Measurements from ENCODE around the gene ARCN1.

The ARCN1 gene

GRCh38 chr11:118621784-118622375 lies 49.7 kb downstream of the ARCN1 start:
- no peak for DNase-seq

DNA sequence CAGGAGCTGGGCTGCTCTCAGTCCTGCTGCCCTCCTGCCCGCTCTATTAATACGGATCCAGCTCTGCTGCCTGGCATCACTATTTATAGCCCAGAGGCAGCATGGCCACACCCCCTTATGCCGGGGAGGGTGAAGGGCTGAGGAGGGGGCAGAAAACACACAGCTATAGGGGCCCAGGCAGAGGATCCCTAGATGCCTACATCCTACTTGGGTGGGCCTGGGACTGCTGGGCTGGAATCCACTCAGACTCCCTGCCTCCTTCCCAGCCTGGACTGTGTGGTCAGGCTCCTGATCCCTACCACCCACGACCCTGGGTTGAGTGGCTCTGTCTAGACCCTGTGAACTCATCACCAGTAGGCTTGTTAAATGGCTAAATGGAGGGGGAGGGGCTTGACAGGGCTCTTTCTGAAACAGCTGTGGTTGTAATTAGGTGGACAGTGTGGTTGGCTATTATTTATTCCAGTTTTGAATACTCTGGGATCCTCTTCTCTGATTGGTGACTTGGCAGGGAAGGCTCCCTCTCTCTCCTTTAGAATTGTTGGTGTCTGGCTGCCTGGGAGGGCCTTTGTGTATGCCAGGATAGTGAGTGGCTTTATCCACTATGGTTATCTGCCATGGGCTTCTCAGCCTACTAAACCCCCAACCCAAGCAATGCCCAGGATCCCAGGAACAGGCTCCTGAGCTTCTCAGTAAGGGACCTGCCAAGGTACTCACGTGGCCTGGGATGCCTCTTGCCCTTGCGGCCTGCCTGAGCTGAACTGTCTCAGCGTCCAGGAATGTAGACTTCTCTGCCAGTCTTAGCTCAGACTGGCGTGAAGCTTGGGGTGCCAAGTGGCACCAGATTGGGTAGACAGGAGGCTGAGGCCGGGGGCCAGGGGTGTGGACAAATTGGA lies 50.4 kb downstream of the ARCN1 start:
- peak in 1 of 2 donors; percentile 42 for DNase-seq

DNA sequence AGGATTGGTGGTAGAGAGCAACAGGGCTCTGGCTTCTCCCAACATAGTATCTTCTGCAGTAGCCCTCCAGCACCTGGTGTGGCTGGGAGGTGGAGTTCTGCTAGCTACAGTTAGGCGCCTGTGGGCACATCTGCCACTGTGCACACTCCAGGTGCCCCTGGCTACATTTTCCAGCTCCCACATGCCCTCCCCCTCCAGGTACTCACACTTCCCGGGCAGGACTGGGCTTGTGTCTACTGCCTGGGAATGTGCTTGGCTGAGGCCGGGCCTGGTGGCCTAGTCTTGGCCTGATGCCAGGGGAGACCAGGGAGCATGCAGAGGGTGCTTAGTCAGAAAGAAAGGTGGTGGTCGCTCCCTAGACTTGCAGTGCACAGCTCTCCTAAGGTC lies 51.1 kb downstream of the ARCN1 start:
- no peak for DNase-seq

DNA sequence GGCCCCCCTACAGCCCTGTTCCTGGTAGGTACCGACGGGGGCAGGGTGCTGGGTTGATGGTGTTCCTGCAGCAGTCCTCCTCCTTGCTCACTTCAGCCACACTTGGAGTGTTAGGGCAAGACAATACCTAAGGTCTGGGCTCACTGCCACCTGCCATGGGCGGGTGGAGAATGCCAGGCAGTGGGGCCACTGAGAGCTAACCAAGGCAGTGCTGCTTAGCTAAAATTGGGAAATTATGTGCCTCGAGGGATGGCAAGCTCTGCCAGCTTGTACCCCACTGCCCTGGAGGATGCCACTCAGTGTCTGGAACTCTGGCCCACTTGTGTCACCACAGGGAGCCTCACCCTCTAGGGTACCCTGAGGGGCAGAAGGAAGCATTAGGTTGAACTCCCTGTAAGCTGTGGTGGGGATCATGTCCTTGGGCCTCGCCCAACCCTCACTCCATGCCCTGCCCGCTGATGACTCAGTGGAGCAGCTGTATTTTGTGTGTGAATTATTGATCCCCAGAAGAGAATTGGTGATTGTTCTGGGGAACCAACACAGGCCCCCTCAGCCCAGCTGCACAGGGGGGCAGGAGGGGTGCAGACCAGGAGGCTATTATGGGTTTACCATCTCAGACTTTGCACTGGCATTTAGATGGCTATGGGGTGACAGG lies 53.0 kb downstream of the ARCN1 start:
- DNase-seq = no peak

GRCh38 chr11:118625976-118626375 lies 53.8 kb downstream of the ARCN1 start:
- no peak for DNase-seq

DNA sequence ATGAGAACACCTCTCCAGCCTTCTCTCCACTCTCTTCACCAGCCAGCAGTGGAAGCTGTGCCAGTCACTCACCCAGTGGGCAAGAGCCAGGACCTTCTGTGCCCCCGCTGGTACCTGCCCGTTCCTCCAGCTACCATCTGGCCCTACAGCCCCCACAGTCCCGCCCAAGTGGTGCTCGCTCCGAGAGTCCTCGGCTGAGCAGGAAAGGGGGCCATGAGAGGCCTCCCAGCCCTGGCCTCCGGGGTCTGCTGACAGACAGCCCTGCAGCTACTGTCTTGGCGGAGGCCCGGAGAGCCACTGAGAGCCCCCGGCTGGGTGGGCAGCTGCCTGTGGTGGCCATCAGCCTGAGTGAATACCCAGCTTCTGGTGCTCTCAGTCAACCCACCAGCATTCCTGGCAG lies 55.4 kb downstream of the ARCN1 start:
- DNase-seq = no peak

- no peak for DNase-seq
These were observed 55.8 kb downstream of the ARCN1 start for GRCh38 chr11:118628031-118628430.

DNA sequence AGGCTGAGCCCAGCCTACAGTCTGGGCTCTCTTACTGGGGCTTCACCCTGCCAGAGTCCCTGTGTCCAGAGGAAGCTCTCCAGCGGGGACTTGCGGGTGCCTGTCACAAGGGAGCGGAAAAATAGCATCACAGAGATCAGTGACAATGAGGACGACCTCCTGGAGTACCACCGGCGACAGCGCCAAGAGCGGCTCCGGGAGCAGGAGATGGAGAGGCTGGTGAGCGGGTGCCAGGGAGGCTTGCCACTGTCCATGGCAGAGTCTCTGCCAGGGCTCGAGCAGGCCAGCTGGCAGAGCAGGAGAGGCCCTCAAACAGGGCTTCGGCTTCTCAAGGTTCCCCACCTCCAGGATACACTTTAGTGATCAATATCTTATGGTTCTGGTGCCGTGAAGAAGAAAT lies 56.2 kb downstream of the ARCN1 start:
- no peak for DNase-seq

DNA sequence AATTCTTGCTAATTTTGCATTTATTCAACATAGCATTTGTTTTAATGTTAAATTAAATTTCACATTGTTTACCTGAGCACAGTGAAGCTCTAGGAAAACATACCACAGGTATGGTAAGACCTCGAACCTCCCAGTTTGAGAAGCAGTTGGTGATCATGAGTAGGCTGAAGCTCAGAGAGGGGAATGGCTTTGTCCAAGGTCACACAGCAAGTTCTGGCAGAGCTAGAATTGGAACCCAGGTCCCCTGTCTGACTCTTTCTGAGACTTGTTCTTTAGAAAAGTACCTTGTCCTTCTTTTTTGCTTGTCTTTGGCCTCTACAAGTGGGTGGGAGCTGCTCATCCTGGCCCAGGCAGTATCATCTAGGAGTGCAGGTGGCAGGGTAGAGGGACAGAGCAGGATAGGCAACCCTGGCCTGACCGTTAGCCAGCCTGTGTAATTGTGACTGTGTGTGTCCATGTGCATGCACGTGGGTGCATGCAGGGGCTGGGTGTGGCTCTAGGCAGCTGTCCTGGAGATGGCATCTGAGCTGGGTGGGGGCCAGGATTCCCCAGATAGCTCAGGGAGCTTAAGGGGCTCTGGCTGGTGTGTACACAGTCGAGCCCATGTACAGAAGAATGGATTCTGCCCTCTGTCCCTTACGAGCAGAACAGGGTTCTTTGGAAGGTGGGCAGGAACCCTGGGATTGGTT lies 56.8 kb downstream of the ARCN1 start:
- DNase-seq = no peak

DNA sequence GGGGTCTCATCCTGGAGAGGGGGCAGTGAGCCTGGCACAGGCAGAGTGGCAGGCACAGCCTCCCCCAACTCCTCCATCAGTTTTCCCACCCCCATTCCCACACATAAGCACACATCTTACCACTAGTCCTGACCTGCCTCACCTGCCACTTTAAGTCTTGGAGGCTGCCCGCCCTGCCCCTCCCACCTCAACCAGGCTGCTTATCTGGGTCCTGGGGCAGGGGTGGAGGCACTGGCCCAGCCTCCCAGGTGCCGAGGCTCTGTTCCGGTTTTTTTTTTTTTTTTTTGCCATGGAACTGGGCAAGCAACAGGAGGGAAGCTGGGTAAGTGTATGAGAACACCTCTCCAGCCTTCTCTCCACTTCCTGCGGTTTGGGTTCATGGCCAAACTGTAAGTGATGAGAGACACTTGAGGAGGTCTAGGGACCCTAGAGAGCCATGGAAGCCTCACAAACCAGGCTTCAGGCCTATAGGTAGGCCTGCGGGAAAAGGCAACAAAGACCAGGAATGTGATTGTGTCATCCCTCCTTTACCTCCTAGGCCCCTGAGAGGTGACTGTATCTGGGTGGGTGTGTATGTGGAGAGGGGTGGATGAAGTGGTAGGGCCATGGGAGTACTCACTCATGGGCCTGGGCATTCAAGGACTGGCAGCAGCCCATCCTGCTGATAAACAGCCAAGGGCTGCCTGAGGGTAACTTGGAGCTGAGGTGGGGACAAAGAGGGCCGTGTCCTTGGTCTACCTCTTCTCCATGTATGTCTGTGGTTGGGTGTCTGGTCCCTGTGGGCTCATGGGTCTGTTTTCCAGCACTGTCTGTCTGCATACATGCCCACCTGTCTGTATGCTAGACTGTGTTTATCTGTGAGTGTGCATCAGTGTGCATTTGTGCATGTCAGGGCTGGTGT lies 57.8 kb downstream of the ARCN1 start:
- no peak for DNase-seq

DNA sequence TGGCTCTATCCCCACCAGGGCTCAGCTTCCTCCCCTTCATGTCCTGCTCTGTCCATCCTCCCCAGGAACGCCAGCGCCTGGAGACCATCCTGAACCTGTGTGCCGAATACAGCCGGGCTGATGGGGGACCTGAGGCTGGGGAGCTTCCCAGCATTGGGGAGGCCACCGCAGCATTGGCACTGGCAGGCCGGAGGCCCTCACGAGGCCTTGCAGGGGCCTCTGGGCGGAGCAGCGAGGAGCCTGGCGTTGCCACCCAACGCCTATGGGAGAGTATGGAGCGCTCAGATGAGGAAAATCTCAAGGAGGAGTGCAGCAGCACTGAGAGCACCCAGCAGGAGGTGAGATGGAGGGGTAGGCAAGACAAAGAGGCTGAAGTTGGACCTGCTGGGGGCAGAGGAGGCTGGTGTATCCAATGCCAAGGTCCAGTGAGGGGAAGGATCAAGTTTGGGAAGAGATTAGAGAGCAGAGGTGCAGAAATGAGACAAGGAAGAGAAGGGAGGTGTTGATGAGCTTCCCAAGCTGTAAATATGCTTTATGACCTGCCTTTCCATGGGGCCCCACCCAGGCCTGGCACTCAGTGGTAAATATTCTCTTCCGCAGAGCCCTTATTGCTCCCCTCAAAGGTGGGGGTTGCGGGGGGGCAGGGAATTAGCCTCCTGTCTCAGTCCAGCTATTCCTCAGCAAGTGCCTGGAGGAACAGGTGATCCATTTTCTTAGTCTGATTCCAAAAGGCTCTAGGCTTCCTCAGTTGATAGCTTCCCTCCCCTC lies 59.1 kb downstream of the ARCN1 start:
- no peak for DNase-seq

GRCh38 chr11:118632577-118633318 lies 60.5 kb downstream of the ARCN1 start:
- DNase-seq = no peak

DNA sequence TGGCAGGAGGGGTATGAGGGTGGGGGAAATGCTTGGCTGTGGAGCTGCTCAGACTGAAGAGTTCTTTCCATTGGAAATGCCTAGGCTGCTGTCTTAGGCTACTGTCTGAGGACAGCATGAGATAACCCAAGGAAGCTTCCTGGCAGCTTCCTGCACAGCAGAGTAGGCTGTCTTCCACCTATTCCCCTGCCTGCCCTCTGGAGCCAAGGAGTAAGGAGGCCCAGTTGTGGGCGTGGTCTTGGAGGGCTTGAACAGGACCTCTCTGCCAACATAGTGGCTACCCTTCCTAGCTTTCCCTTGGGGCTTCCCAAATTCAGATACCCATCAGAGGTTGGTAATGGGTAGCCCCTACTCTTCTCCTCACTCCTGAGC lies 61.1 kb downstream of the ARCN1 start:
- no peak for DNase-seq

GRCh38 chr11:118633979-118634378 lies 61.8 kb downstream of the ARCN1 start:
- DNase-seq = no peak

DNA sequence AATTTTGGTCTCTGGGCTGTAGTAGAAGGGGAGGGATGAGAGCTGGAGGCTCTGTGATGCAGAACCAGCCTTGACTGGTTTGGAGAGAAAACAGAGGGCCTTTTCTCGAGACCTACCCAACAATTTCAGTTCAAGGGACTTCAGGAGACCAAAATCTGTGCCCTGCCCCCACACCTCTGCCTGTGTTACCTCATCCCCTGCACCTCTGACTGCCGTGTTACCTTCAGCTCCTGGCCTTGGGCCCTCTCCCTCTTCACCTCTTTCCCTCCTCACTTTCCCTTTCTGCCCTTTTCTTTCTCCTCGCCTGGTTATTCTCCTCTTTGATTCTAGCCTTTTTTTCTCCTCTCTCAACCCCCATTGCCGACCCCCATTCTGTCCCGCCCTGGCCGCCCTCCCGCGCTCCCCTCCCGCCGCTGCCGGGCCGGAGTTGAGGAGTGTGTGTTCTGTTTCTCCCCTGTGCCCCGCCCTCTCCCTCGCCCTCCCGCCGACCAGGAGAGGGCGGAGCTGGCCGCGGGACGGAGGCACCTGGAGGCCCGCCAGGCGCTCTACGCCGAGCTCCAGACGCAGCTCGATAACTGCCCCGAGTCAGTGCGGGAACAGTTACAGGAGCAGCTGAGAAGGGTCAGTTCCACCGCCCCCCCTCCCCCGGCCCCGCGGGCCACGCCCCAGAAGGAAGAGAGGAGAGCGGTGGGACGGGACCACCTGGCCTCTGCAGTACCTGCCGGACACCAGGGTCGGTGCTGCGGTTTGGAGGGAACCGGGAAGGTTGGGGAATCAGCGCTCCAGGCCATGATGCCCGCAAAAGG lies 62.4 kb downstream of the ARCN1 start:
- DNase-seq = no peak

DNA sequence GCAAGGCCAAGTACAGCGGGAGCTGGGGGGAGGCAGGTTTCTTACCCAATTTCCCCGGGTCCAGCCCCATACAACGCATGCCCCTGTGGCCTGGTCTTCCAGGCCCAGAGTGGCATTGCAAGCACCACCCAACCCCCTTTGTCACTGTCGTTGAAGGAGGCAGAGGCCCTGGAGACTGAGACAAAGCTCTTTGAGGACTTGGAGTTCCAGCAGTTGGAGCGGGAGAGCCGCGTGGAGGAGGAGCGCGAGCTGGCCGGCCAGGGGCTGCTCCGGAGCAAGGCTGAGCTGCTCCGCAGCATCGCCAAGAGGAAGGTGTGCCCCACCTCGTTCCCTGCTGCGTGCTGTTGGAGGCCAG lies 63.0 kb downstream of the ARCN1 start:
- no peak for DNase-seq

DNA sequence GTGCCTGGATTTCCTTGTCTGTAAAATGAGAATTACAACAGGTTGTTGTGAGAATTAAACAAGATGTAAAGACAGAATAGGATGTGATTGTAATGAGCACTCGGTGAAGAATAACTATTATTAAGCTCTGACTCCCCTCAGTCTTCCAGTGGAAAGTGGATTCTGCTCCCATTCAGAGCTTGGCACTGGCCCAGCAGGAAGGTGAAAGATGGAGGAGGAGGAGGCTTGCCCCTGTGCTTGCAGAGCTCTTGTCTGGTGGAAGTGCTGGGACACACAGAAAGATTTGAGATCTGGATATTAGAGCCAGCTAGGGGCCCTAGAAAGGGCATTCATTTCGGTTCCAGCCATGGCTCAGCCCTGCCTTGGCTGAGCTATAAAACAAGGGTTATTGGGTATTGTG lies 63.4 kb downstream of the ARCN1 start:
- no peak for DNase-seq

- no peak for DNase-seq
These were observed 64.5 kb downstream of the ARCN1 start for GRCh38 chr11:118636569-118637290.

GRCh38 chr11:118638726-118639125 lies 66.5 kb downstream of the ARCN1 start:
- DNase-seq = no peak

All from inflammatory macrophage (primary cell).